Activated B cell treated with CpG ODN at 0.5 μM for 24 hours (primary cell): ENCODE data around the gene ANKRD44. TPM values are rescaled to one million over a fixed set of nuclear protein-coding genes. Genes with fewer than 3 reads are reported as not detected.
A peak's percentile ranks its signal among the peaks of the same experiment; 100 is the strongest.

Experiments used
- ATAC-seq: fragments of 200-7000 bp; cut with Tn5 transposase; one replicate; pipeline ENCODE4 v1.10.0; 2021; ENCODE audit warnings: low read depth, mild to moderate bottlenecking, moderate library complexity
- CTCF ChIA-PET: fragments of 350-600 bp; sonication (Branson Sonifier 250); formaldehyde crosslinking; loops from one replicate; lab custom pipeline; 2021; ENCODE audit warnings: antibody characterized with exemption; lab: Charles Lee
- POLR2A ChIA-PET: fragments of 350-600 bp; sonication (Branson Sonifier 250); formaldehyde crosslinking; loops from one replicate; lab custom pipeline; 2021; ENCODE audit warnings: antibody characterized with exemption; lab: Charles Lee
- DNase-seq: peaks from one replicate; pipeline ENCODE4 v3.0.0; 2022
- H3K27ac Mint-ChIP-seq: one replicate; pipeline ENCODE4 v1.8.0; 2020; ENCODE audit warnings: mixed read lengths
- H3K27me3 Mint-ChIP-seq: one replicate; pipeline ENCODE4 v1.8.0; 2021; ENCODE audit warnings: mixed read lengths
- H3K36me3 Mint-ChIP-seq: one replicate; pipeline ENCODE4 v1.8.0; 2021; ENCODE audit warnings: low read depth, mixed read lengths
- H3K4me1 Mint-ChIP-seq: one replicate; pipeline ENCODE4 v1.8.0; 2021; ENCODE audit warnings: mixed read lengths
- H3K4me3 Mint-ChIP-seq: one replicate; pipeline ENCODE4 v1.8.0; 2020; ENCODE audit warnings: mild to moderate bottlenecking, mixed read lengths
- H3K9me3 Mint-ChIP-seq: one replicate; pipeline ENCODE4 v1.8.0; 2020; ENCODE audit warnings: mixed read lengths
- CTCF ChIP-seq: fragments of 200-600 bp; IDR thresholded peaks from one replicate; pipeline ENCODE4 v1.8.0; 2022; ENCODE audit warnings: antibody characterized with exemption, mild to moderate bottlenecking
- intact Hi-C: fragments of 100-400 bp; cut with micrococcal nuclease; formaldehyde crosslinking; loops from one replicate; pipeline ENCODE4 v1.15.1; 2024
- total RNA-seq: library from RNA; stranded (reverse); gene quantifications from 2 replicates; pipeline ENCODE4 v1.2.3, GENCODE V29; 2022

The ANKRD44 gene
- total RNA-seq, 1 donor from 2014 or later: 185 TPM

GRCh38 chr2:197197895-197198311 lies 112.7 kb downstream of the ANKRD44 start:
- Mint-ChIP-seq H3K9me3 (no peaks in the 10 kb centered on the region), H3K36me3 (peaks cover 15% of the 10 kb centered on the region), H3K4me3 (peak overlapping the region; percentile 88), H3K27me3 (no peaks in the 10 kb centered on the region), H3K4me1 (peaks cover 77% of the 10 kb centered on the region), H3K27ac (peak overlapping the region; percentile 96)
- intact Hi-C loops: loop anchor here (2.0 to 10.0 kb wide), 3 partner anchors 111 to 403 kb away; partner anchors contain the start of genes GTF3C3 and SF3B1
- ATAC-seq: no peak
- CTCF ChIA-PET: interaction anchor here (1.2 to 7.0 kb wide), 6 partner anchors 12 to 110 kb away, joined by 4 to 75 read pairs (median 8); partner anchors contain the start of gene ANKRD44
- DNase-seq: no peak
- POLR2A ChIA-PET: interaction anchor here (0.7 to 8.2 kb wide), 12 partner anchors 10 to 111 kb away, joined by 3 to 134 read pairs (median 12); partner anchors contain the start of gene ANKRD44
- no peak for TF ChIP-seq CTCF

DNA sequence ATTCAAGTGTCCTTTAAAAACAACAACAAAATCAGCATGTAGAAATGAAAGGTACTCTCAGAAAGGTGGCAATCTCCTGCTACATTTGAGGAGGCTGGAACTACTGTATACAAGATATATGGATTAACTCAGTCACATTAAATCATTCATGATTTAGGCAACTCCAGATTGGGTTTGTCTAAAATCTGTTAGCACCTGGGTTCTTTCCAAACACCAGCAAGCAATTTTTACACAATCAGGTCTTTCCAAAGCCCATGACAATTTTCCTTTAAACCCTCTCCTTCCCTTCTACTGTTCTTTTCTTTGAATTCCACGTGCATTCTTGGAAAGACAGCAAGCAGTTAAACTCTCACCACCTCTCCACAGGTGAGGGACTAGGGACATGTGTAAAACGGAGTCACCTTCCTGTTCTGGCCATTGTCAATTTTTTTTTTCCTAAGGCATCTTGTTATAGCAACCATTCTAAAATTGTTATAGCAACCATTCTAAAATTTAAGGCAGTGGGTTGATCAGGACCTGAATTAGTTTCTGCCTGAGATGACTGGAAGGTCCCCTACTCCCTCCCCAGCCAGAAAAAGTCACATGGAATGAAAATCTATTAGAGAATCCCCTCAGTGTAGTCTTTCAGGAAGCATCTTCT lies 113.9 kb downstream of the ANKRD44 start:
- Mint-ChIP-seq H3K9me3 (no peaks in the 10 kb centered on the region), H3K27ac (peak overlapping the region; percentile 96), H3K4me1 (peaks cover 78% of the 10 kb centered on the region), H3K27me3 (no peaks in the 10 kb centered on the region), H3K4me3 (peak overlapping the region; percentile 52), H3K36me3 (peaks cover 4% of the 10 kb centered on the region)
- ChIA-PET POLR2A (interaction anchor here (0.7 to 8.2 kb wide), 4 partner anchors 12 to 113 kb away, joined by 3 to 134 read pairs (median 20); partner anchors contain the start of gene ANKRD44), CTCF (interaction anchor here (2.9 to 7.0 kb wide), 2 partner anchors 83 to 112 kb away, joined by 20 to 75 read pairs; partner anchors contain the start of gene ANKRD44)
- DNase-seq (no peak), ATAC-seq (no peak)
- no peak for TF ChIP-seq CTCF
- intact Hi-C loops: loop anchor here (5.0 to 10.0 kb wide), 2 partner anchors 241 to 402 kb away; partner anchors contain the start of genes GTF3C3 and SF3B1

GRCh38 chr2:197195518-197195917 lies 115.1 kb downstream of the ANKRD44 start:
- H3K36me3 Mint-ChIP-seq: peaks cover 2% of the 10 kb centered on the region
- no peak for DNase-seq
- no peak for TF ChIP-seq CTCF

GRCh38 chr2:197191940-197192322 lies 118.6 kb downstream of the ANKRD44 start:
- H3K9me3 Mint-ChIP-seq: no peaks in the 10 kb centered on the region
- H3K27me3 Mint-ChIP-seq: no peaks in the 10 kb centered on the region
- CTCF ChIA-PET: interaction anchor here (0.7 to 3.8 kb wide), 32 partner anchors 10 to 186 kb away, joined by 3 to 110 read pairs (median 6); partner anchors contain the start of gene ANKRD44
- H3K4me3 Mint-ChIP-seq: no peak overlapping the region
- TF ChIP-seq CTCF: no peak
- POLR2A ChIA-PET: interaction anchor here (0.7 to 3.8 kb wide), 10 partner anchors 14 to 117 kb away, joined by 3 to 61 read pairs (median 5); partner anchors contain the start of gene ANKRD44
- DNase-seq (no peak), ATAC-seq (peak; percentile 62)
- peak overlapping the region; percentile 79 for H3K27ac Mint-ChIP-seq
- intact Hi-C loops: loop anchor here (1.0 to 10.0 kb wide), 9 partner anchors 40 to 585 kb away; partner anchors contain the start of genes ANKRD44 and GTF3C3
- H3K4me1 Mint-ChIP-seq: peaks cover 71% of the 10 kb centered on the region
- H3K36me3 Mint-ChIP-seq: peaks cover 7% of the 10 kb centered on the region

More at GRCh38 chr2:197195518-197195917, 115.1 kb downstream of the ANKRD44 start:
- CTCF ChIA-PET: interaction anchor here (1.0 to 7.0 kb wide), 3 partner anchors 27 to 113 kb away, joined by 3 to 75 read pairs (median 3); partner anchors contain the start of gene ANKRD44
- Mint-ChIP-seq H3K9me3 (no peaks in the 10 kb centered on the region), H3K27me3 (no peaks in the 10 kb centered on the region), H3K4me3 (no peak overlapping the region), H3K4me1 (peaks cover 77% of the 10 kb centered on the region), H3K27ac (peak overlapping the region; percentile 96)
- no peak for ATAC-seq
- POLR2A ChIA-PET: interaction anchor here (0.6 to 8.2 kb wide), 3 partner anchors 60 to 114 kb away, joined by 5 to 134 read pairs (median 6); partner anchors contain the start of gene ANKRD44
- intact Hi-C loops: loop anchor here (5.0 to 10.0 kb wide), 2 partner anchors 242 to 401 kb away; partner anchors contain the start of genes GTF3C3 and SF3B1
